GM18498 (cell line): ENCODE measurements around the gene RAB14.

Experiments
- ATAC-seq: cut with Tn5 transposase; IDR thresholded peaks from one replicate; pipeline ENCODE4 v1.9.1; 2021; ENCODE audit warnings: mild to moderate bottlenecking, moderate library complexity; ENCODE audit not compliant: unreplicated experiment

Gene RAB14

GRCh38 chr9:121220996-121221663 lies 19.5 kb upstream of the RAB14 start:
- no peak for ATAC-seq

- ATAC-seq = no peak
Measured at GRCh38 chr9:121219530-121219929, 17.9 kb upstream of the RAB14 start.

GRCh38 chr9:121218357-121219027 lies 16.8 kb upstream of the RAB14 start:
- ATAC-seq = no peak

- peak; percentile 64 for ATAC-seq
Measured at GRCh38 chr9:121217609-121218292, 16.1 kb upstream of the RAB14 start.

GRCh38 chr9:121216271-121216805 lies 14.7 kb upstream of the RAB14 start:
- no peak for ATAC-seq

GRCh38 chr9:121214005-121214404 lies 12.3 kb upstream of the RAB14 start:
- ATAC-seq = no peak

GRCh38 chr9:121213136-121213806 lies 11.6 kb upstream of the RAB14 start:
- ATAC-seq = no peak

- ATAC-seq = no peak
Measured at GRCh38 chr9:121210536-121210935, 8.9 kb upstream of the RAB14 start.

GRCh38 chr9:121207371-121207940 lies 5.8 kb upstream of the RAB14 start:
- peak; percentile 85 for ATAC-seq

- peak; percentile 42 for ATAC-seq
Measured at GRCh38 chr9:121206516-121207370, 5.1 kb upstream of the RAB14 start.

- ATAC-seq = no peak
Measured at GRCh38 chr9:121204611-121205010, 2.9 kb upstream of the RAB14 start.

GRCh38 chr9:121204121-121204520 lies 2.5 kb upstream of the RAB14 start:
- ATAC-seq = no peak

GRCh38 chr9:121201045-121201737 lies 478 bp downstream of the RAB14 start:
- ATAC-seq = peak; percentile 32

GRCh38 chr9:121200356-121200755 lies 1.3 kb downstream of the RAB14 start:
- ATAC-seq = no peak

- no peak for ATAC-seq
Measured at GRCh38 chr9:121199921-121200320, 1.7 kb downstream of the RAB14 start.

GRCh38 chr9:121198512-121199042 lies 3.1 kb downstream of the RAB14 start:
- no peak for ATAC-seq

- ATAC-seq = no peak
Measured at GRCh38 chr9:121197132-121197531, 4.5 kb downstream of the RAB14 start.

- ATAC-seq = peak; percentile 47
Measured at GRCh38 chr9:121196389-121196788, 5.3 kb downstream of the RAB14 start.

- ATAC-seq = no peak
Measured at GRCh38 chr9:121194730-121195129, 6.9 kb downstream of the RAB14 start.
